WI38 (cell line): Measurements from ENCODE around the gene ARL5C.

Experiments used
- H3K4me3 ChIP-seq: 2 replicates; pipeline ENCODE4 v1.5.1; 2011; ENCODE audit warnings: low read depth, mild to moderate bottlenecking, control low read depth, low read length
- TF ChIP-seq, protein P1 (sequence below): IDR thresholded peaks from 2 replicates; pipeline ENCODE4 v1.5.1; 2012; ENCODE audit warnings: low read depth, mild to moderate bottlenecking, control low read depth, low read length

ARL5C gene

DNA sequence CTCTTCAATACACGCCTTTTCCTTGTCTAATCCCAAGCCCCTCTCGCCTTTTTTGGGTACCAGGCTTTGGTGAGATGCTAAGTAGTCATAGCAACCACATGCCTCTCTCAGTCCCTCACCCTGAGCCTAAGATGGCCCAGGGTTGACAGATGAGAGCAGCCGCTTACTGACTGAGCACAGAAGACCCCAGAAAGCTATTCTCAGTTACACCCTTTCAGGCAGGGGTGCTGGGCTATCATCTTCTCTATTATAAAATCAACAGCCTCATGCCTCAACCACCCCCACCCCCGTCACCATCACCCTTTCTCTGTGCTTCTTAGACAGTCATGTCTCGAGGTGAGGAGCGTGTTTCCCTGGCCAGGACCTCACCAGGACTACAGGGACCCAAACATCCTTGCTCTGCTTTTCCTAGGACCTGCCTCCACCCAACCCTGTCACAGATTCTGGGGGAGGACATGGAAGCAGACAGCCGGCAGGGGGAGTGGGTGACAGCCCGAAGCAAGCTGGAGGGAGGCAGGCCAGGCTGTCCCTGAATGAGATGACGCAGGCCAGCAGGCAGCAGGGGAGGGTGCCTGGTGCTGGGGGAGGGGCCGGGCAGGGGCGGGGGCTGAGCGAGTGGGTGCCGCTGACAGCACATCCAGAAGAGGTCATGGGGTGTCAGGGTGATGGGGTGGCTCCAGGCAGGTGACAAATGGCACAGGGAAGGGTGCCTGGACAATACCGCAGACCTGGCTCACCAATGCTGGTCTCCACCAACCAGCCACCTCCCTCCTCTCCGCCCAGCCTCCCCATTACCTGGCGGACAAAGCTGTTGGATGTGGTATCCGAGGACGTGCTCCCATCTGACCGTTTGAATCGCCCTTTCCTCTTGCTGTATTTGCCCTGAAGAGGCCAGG is 28.4 kb upstream of the ARL5C start:
- no peak overlapping the region for H3K4me3 ChIP-seq
- TF ChIP-seq, protein P1, sequence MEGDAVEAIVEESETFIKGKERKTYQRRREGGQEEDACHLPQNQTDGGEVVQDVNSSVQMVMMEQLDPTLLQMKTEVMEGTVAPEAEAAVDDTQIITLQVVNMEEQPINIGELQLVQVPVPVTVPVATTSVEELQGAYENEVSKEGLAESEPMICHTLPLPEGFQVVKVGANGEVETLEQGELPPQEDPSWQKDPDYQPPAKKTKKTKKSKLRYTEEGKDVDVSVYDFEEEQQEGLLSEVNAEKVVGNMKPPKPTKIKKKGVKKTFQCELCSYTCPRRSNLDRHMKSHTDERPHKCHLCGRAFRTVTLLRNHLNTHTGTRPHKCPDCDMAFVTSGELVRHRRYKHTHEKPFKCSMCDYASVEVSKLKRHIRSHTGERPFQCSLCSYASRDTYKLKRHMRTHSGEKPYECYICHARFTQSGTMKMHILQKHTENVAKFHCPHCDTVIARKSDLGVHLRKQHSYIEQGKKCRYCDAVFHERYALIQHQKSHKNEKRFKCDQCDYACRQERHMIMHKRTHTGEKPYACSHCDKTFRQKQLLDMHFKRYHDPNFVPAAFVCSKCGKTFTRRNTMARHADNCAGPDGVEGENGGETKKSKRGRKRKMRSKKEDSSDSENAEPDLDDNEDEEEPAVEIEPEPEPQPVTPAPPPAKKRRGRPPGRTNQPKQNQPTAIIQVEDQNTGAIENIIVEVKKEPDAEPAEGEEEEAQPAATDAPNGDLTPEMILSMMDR, result peak; percentile 42

DNA sequence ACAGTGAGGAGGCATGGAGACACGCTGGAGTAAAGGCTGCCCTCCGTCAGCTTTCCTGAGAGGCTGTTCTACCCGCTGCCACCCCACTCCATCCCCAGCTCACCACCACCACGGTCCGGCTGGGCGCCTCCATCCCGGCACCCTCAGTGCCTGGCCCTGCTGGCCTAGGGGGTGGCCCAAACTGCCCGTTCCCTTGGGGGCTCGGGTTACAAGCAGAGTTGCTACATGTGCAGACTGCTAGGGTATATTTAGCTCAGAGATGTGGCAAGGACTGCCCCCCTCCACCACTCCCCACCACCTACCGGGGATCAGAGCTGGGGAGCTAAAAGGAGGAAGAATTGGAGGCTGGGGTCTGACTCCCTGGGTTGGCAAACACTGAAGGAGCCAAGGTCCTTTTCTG is 27.4 kb upstream of the ARL5C start:
- TF ChIP-seq, protein P1, result no peak
- no peak overlapping the region for H3K4me3 ChIP-seq

DNA sequence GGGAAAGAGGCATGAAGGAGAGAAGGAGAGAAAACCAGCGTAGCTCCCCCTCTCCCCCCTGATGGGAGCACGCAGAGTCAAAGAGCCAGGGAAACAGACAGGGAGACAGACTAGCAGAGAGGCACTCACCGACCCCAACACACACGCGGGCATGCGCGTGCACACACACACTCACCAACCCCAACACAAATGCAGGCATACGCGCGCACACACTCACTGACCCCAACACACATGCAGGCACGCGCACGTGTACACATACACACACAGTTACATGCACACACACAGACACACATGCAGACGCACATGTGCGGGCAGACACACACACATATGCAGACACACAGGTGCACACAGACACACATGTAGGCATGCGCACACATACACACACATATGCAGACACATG is 26.9 kb upstream of the ARL5C start:
- TF ChIP-seq, protein P1, result no peak
- H3K4me3 ChIP-seq, result no peak overlapping the region

DNA sequence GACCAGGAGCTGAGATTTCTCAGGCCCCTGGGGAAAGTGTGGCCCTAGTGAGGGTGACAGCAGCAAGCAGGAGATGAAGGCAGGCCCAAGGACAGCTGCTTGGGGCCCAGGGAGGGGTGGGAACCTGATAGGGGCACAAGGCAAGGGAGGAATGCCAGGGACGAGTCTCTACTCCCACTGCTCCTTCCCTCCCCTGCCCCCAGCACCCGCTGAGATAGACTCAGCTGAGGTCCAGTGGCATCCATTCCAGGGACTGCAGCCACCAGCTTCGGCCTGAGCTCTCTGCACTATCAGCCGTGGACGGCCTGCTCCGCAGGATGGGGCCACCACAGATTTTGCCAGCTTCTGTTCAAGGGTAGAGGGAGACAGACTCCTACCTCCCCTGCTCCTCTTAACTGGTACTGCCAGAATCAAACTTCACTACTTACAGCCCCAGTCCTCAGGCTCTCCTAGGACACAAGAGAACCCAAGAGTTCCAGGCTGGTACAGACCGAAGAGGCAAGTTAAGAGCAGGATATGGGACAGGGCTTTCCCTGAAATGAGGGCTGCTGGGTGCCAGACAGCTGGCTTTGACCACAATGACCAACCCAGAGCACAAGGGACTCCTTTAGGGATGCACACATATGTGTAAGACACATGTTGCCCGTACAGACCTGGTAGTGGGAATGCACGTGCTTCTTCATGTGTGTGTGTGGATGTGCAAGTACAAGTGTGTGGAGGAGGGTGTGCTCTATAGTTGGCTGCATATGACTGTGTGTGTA is 26.0 kb upstream of the ARL5C start:
- TF ChIP-seq, protein P1, result no peak

DNA sequence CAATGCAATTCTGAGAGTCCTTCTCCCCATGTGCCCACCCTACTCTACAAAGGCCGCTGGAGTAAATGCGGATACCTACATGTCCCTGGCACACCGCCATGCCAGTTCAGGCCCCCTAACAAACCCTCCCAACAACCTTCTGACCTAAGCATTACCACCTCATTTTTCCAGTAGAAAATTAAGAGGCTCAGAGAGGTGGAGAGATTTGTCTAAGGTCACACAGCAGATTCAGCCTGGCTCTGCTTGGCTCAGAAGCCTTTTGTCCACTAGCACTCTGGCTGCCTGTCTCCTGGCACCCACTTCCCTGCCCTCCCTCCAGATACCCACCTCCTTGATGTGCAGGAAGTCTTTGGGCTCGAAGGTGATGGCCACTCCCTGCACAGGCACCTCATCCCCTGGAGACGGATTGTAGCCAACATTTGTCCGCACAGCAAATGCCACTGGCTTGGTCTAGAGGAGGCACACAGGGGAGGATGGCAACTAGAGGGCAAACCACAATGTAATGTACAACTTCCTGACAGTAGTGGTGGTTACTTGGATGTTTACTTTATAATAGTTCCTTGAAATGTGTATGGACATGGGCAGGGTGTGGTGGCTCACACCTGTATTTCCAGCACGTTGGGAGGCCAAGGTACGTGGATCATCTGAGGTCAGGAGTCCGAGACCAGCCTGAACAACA is 21.3 kb upstream of the ARL5C start:
- no peak overlapping the region for H3K4me3 ChIP-seq
- TF ChIP-seq, protein P1, result no peak

More for the DNA sequence above, 26.0 kb upstream of the ARL5C start:
- H3K4me3 ChIP-seq, result no peak overlapping the region

DNA sequence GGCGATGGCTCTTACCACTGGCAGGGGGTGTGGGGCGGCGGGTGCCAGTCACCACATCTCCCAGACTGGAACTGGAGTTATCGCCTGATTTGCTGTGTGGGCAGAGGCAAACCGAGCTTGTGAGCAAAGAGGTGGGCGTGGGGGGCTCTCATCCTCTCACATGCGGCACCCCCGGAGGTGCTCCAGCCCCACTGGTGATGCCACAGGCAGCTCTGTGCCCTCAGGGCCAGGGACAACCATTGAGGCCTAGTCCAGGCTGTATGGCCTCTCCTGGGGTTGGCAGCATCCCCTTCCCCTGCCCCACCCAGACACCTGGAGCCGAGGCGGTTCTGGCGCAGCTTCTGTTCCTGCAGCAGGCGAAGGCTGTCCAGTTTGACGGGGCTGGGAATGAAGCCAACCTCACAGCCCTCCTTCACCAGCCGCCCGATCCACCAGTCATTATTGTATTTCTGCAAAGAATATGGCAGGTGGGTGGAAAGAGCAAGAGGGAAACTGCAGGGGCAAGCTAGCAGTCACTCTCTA is 20.6 kb upstream of the ARL5C start:
- H3K4me3 ChIP-seq, result no peak overlapping the region
- TF ChIP-seq, protein P1, result no peak
